GM15510 (cell line): ENCODE data around the gene DGKZ.

Experiments used
- POLR2A ChIP-seq: IDR thresholded peaks from 3 replicates; pipeline ENCODE4 v1.6.1; 2011; ENCODE audit warnings: borderline replicate concordance; ENCODE audit not compliant: insufficient read length; ENCODE audit errors: extremely low read depth

The DGKZ gene

DNA sequence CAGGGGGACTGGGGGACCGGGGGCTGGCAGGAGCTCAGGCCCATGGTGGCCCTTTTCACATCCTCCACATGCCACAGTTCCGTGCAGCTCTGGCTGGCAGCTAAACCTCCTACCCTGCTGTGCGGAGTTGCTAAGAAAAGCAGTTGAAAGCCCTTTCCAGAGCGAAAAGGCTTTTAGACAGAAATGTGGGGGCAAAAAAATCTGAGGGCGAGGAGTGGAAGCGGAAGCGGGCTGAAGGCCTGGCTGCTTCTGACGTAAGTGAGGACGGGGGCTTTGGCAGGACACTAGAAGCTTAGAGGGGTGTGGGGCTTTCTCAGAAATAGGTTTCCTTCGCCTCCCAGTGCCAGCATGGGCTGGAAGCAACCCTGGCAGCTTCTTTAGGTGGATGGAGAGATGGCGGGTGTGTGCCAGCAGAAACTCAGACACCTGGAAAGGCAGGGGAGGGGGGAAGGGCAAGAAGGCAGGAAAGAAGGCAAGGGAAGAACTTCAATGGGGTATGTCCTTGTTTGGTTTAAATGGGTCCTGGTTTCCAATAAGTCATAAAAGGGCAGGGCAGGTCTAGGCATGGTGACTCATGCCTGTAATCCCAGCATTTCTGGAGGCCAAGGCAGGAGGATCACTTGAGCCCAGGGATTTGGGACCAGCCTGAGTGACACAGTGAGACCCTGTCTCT is 11.2 kb upstream of the DGKZ start:
- no peak for TF ChIP-seq POLR2A

DNA sequence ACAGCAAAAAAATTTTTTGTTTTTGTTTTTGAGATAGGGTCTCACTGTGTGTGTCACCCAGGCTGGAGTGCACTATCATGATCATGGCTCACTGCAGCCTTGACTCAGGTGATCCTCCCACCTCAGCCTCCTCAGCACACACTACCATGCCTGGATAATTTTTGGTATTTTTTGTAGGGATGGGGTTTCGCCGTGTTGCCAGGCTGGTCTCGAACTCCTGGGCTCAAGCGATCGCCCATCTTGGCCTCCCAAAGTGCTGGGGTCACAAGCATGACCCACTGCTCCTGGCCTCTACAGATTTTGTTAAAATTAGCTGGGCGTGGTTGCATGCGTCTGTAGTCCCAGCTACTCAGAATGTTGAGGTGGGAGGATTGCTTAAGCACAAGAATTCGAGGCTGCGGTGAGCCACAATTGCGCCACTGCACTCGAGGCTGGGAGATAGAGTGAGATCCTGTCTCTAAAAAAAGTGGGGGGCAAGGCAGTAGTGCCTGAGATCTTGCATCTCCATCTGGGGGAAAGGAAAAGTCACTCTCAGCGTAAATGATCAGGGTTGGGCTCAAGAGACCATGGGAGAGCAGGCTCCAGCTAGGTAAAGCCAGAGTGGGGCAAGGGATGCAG is 10.6 kb upstream of the DGKZ start:
- TF ChIP-seq POLR2A = no peak

DNA sequence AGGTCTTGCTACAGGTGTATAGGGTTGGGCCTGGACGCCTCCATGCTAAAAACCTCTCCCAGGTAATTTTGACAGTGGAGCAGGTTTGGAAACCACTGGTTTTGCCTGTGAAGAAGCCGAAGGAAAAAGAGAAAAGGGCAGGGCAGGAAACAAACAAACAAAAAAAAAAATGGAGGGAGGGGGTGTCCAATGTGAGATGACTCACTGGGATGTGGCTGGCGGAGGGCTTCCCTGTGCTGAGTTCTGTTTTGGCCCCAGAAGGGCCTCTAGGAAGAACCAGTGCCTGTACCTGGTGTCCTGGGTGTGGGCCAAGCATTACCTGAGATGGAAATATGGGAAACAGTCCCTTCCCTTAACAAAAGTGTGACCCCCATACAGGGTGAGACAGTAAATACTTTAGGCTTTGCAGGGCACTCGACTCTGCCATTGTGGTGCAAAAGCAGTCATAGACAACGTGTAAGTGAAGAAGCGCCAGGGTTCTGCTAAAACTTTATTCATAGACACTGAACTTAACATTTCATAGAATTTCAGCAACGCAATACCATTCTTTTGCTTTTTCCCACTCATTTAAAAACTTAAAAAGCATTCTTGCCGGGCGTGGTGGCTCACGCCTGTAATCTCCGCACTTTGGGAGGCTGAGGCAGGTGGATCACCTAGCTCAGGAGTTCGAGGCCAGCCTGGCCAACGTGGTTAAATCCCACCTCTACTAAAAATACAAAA is 9.5 kb upstream of the DGKZ start:
- no peak for TF ChIP-seq POLR2A

DNA sequence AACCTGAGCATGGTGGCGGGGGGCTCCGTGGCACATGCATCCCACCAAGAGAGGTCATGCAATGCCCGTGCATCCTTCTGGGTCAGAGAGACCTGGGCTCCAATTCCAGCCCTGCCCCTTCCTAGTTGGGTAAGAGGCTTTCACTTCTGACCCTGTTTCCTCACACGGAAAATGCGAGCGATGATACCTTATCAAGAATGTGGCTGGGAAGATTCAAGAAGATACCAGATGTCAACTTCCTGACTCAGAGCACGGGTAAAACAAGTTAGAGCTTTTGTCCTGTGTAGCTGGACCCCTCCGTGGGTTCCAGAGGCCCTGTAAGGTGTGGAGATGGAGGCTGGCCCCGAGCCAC is 8.7 kb upstream of the DGKZ start:
- TF ChIP-seq POLR2A = no peak

DNA sequence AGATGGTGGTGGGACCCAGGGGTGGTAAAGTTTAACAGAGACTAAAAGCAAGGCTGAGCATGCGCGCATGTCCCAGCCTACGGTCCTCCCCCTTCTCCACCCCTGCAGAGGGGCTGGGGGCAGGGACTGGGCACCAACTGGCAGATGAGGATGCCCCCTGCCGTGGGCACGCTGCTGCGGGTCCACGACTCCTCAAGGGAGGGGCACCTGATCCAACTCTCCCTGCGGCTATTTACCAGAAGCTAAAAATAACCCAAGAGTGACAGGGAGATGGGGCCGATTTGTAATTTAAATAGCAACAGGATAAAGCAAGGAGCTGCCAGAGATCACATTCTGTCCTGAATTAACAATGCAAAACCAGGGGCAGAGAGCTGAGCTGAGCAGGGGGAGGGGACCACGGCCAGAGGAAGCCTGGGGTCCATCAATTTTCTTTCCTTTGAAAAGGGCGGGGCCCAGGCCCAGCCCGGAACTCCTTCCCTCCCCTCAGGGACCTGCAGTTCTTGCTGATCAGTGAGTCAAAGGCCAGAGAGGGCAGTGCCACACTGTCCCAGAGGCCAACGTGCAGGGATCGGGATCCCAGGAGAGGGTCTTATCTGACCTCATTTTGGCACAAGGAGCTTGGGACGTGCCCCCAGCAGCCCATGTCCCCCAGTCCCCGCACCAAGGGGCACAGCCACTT is 8.1 kb upstream of the DGKZ start:
- TF ChIP-seq POLR2A = no peak

DNA sequence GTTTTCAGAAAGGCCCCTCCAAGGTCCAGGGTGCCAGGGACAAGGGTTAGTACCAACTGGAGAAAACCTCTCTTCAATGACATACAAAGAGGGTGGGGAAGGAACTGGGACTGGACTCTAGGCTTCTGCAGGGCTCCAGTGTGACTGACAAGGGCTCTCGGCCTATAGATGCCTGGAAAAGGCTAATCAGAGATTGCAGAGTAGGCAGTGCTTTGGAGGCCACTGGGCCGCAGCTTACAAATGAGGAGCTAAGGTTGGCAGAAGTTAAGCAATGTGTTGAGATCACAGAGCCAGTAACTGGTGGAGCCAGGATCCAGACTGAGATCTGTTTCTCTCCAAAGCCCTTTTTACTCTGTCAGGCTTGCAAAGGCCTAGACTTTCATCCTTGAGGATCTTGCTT is 7.4 kb upstream of the DGKZ start:
- TF ChIP-seq POLR2A = no peak

DNA sequence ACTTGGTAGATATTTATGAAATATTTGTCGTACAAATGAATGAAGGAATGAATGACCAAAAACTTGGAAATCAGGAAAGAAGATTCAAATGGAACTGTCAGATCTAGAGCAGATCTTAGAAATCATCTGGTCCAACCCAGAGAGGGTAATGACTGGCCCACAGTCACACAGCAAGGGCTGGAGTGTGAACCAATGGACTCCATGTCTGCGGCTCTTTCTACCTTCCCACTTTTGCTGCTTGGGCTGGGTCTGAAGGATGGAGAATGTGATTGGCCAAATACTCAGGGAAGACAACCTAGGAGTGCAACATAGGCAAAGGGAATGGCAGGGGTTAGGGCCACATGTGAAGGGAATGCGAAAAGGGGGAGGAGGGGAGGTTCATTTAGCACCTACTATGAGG is 5.8 kb upstream of the DGKZ start:
- TF ChIP-seq POLR2A = no peak

DNA sequence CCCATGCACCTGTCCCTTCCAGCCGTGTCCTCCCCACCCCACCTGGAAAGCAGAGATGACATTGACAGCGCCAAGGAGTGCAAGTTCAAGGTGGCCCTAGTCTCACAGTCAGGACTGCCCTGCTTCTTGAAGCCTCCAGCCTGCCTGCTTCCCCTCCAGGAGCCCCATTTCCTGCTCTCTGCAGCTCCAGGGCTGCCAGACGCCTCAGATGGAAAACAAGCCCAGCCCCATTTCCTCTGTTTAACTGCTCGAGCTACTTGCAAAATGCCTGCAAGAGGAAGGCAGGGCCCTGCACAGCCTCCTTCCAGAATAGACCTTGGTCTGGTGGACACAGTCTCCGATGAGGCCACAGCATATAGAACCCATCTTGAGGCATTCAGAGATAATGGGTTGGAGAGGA is 5.0 kb upstream of the DGKZ start:
- no peak for TF ChIP-seq POLR2A

DNA sequence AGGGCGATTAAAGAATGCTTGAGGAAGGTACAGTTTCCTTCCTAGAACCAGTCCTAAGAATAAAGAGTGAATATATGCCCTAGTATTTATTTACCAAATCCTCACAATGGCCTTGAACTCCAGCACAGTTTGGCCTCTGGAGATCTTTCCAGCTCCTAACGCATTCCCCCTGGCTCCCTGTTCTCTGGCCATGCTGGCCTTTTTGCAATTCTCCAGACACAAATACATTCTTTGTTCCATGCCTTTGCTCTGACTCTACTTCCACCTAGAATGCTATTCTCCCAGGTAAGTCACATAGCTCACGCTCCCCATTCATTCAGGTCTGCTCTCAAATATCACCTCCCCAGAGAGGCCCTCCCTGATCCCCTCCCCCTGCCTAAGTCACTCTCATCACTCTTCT is 3.7 kb upstream of the DGKZ start:
- TF ChIP-seq POLR2A = no peak

DNA sequence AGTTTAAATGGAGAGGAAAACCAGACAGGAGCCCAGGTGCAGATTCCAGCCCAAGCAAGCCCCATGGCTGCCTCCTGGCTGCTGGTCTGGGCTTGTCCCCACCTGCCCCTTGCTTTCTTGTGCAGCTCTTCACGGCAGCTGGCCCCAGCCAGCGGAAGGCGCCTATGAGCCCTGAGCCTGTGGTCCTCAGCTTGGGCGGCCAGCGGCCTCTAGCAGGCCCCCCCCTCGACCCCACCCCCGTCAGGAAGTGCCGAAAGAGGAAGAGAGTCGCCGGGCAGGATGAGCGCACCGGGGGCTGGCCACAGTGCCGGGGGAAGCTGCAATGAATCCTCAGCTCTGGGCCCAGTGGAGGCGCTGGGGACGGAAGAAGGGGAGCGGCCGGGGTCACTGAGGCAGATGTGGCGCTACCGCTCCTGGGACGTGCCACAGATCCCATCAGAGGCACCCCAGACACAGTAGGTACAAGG is 2.1 kb upstream of the DGKZ start:
- TF ChIP-seq POLR2A = no peak

DNA sequence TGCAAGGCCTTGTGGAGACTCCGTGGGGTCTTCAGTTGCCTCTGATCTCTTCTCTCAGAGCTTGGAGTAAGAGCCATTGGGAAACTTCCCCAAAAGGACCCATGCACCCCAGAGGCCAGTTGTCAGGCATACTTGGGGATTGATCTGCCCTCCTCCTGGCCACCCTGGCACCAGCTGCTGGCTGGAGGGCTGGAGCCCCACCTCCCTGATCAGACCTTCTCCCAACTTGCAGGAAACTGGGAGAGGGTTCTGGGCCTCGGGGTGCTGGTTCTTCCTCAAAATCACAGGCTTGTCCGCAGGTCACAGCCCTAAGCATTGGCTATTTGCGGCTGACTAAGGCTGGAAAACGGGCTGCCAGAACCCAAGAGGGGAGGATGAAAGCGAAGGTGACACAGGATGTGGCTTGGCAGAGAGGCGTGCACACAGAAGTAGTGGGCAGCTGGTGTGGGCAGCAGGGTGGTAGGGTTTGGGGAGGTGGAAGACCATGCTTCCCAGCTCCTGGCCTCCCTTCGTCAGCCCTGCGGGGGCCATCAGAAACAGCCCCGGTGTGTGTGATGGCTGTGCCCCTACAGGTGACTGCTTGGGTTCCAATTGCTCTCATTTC is 1.3 kb upstream of the DGKZ start:
- TF ChIP-seq POLR2A = no peak

DNA sequence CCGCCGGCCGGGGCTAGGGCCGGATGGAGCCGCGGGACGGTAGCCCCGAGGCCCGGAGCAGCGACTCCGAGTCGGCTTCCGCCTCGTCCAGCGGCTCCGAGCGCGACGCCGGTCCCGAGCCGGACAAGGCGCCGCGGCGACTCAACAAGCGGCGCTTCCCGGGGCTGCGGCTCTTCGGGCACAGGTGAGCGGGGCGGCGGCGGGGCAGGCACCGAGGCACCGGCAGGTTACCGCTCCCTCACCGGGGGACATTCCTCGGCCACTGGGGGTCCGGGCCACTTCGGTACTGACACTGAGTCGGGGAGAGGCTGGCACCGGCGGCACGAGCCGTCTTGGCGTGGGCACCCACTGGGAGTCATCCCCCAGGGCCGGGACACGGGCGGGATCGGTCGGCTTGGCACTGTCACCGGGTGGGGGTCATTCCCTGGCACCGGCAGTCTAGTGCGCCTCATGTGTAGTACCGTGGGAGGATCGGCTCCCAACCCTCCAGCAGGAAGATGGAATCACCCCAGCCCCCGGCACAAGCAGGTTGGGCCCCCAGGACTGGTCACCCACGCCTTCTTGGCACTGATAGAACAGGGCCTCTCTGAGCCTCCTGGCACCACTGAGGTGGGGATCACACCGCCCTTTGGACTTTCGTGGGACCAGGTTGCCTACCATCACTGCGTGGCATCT is 511 bp downstream of the DGKZ start:
- TF ChIP-seq POLR2A = no peak

DNA sequence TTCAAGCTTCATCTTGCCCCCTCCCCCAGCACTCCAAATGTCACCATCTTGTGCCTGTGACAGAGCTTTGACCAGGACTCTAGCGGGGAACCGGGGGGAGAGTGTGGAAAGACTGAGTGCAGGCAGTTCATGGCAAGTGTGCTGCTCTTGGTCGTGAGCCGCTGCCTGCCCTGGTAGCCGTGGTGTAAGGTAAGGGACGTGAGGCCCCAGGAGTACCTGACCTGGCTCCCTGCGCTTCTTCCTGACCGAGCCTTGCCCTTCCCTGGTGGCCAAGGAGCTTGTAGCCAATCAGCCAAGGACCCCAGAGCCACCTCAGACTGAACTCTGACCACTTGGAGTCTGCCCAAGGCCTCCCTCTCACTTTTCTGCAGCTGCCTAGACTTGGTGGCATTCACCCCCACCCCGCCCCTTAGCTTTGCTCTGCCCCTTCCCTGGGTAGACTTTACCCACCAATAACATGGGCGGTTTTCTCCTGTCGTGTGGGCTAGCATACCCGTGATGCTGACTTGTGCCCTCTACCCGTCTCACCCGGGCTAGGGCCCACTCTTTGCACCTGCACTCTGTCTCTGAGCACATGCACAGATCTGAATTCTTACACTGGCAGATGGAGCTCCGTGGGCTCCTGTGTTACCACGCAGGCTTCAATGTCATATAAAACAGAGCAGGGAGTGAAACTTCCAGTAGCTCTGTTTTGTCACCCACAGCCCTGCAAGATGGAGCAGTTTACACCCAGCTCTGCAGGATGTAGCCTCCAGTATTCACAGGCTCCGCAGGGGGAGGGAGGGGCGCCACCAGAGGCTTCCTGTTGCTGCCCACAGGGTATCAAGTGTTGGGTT is 1.5 kb downstream of the DGKZ start:
- no peak for TF ChIP-seq POLR2A

DNA sequence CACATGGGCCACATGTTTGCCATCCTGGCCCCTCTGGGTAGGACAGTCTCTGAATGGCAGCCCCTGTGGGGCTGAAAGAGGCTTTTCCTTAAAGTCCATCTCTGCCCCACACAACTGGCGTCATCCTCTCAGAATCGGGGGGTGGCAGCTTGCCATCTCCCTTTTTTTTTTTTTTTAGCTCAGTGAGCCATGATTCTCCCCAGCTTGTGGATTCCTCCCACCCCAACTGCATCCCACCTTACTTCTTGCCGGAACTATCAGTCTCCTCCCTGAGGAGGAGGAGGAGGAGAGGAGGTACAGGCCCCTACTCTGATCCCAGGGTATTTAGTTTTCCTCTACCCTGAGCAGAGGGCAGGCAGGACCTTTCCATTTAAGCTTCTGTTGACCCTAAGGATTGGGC is 3.4 kb downstream of the DGKZ start:
- no peak for TF ChIP-seq POLR2A
